Esophagus squamous epithelium (tissue), 5 donors: ENCODE data around the gene CSNK1A1. TPM values are rescaled to one million over a fixed set of nuclear protein-coding genes. Genes with fewer than 3 reads are reported as not detected.

ENCODE experiments used
- DNase-seq: peaks from one replicate; lab custom pipeline; 2025; lab: John Stamatoyannopoulos, UW
- H3K27ac ChIP-seq, 4 donors: fragments of 200-600 bp; sonication (generic); one replicate each; pipeline ENCODE4 v1.5.1; 2016 to 2019; ENCODE audit warnings: mild to moderate bottlenecking in 1 of 4
- H3K27me3 ChIP-seq, 4 donors: fragments of 200-600 bp; sonication (generic); 1 replicate in 3 of 4; 2 replicates in 1 of 4; pipeline versions ENCODE4 v1.5.1 to v1.6.0; 2017 to 2021; ENCODE audit warnings: antibody characterized with exemption in 1 of 4
- H3K36me3 ChIP-seq, 3 donors: fragments of 200-600 bp; sonication (generic); one replicate each; pipeline ENCODE4 v1.5.1; 2016 to 2019
- H3K4me1 ChIP-seq, 3 donors: fragments of 200-600 bp; sonication (generic); one replicate each; pipeline ENCODE4 v1.5.1; 2017 to 2019
- H3K4me3 ChIP-seq, 4 donors: fragments of 200-600 bp; sonication (generic); 1 replicate in 3 of 4; 2 replicates in 1 of 4; pipeline ENCODE4 v1.5.1; 2016 to 2019; ENCODE audit warnings: mild to moderate bottlenecking in 2 of 4, moderate library complexity in 1 of 4
- H3K9me3 ChIP-seq, 3 donors: fragments of 200-600 bp; sonication (generic); one replicate each; pipeline ENCODE4 v1.5.1; 2016 to 2019
- CTCF ChIP-seq, 6 experiments: fragments of 450-650 bp in 4 of 6; fragments of 200-600 bp in 2 of 6; sonication (generic) in 2 of 6; IDR thresholded peaks; one replicate each; pipeline ENCODE4 v1.5.1; 2016 to 2019; ENCODE audit warnings: antibody characterized with exemption in 6 of 6, mild to moderate bottlenecking in 4 of 6, moderate library complexity in 4 of 6
- POLR2A ChIP-seq, 4 donors: fragments of 450-650 bp; IDR thresholded peaks; one replicate each; pipeline ENCODE4 v1.6.1; 2017; ENCODE audit warnings: antibody characterized with exemption in 4 of 4, mild to moderate bottlenecking in 4 of 4, moderate library complexity in 3 of 4
- WGBS, 2 donors: methylation state at CpG; one replicate each; pipeline ENCODE4 v1.1.5; 2018; 5-methylcytosine and 5-hydroxymethylcytosine counted together
- intact Hi-C: fragments of 100-400 bp; cut with DNase I; formaldehyde crosslinking; loops from one replicate; pipeline ENCODE4 v1.15.0; 2022
- total RNA-seq, 4 donors: library from RNA; depleted of rRNA; stranded (reverse); fragments of >200 nt; gene quantifications; one replicate each; pipeline ENCODE4 v1.1.0, GENCODE V29; 2016
- donor health status: DM: yes; HTN: yes; CAD: no.

The CSNK1A1 gene
- total RNA-seq, 4 donors from 2014 or later, result 223 to 388 (median 301) TPM

GRCh38 chr5:149532413-149532812 is 18.8 kb downstream of the CSNK1A1 start:
- Histone ChIP-seq H3K9me3 (no peaks in the 10 kb centered on the region), H3K36me3 (peaks cover 5 to 52% (median 8%) of the 10 kb centered on the region in 3 donors), H3K27ac (no peak overlapping the region), H3K4me1 (peaks cover 22 to 100% (median 53%) of the 10 kb centered on the region in 3 donors), H3K4me3 (no peak overlapping the region), H3K27me3 (no peaks in the 10 kb centered on the region)
- intact Hi-C loops, result no loop called here
- TF ChIP-seq CTCF (IDR thresholded peaks at IDR 0.05) (no peak), POLR2A (IDR thresholded peaks at IDR 0.05) (no peak)
- no peak for DNase-seq
- 69 to 89% methylated on average over 7 of the region's 7 CpGs for WGBS, 2 donors

- H3K27me3 ChIP-seq, result no peaks in the 10 kb centered on the region
- TF ChIP-seq POLR2A (IDR thresholded peaks at IDR 0.05), result no peak
- no peak for TF ChIP-seq CTCF (IDR thresholded peaks at IDR 0.05)
- peaks cover 26 to 100% (median 61%) of the 10 kb centered on the region in 3 donors for H3K4me1 ChIP-seq
- intact Hi-C loops, result no loop called here
- H3K9me3 ChIP-seq, result no peaks in the 10 kb centered on the region
- H3K4me3 ChIP-seq, result no peak overlapping the region
- peaks cover 0 to 32% (median 0%) of the 10 kb centered on the region in 3 donors for H3K36me3 ChIP-seq
- H3K27ac ChIP-seq, result peak overlapping the region in 2 of 4 donors; percentile 64 to 68
- no peak for DNase-seq
Observed at GRCh38 chr5:149529463-149529862, 21.8 kb downstream of the CSNK1A1 start.

GRCh38 chr5:149528281-149529060 is 22.8 kb downstream of the CSNK1A1 start:
- H3K4me1 ChIP-seq, result peaks cover 26 to 98% (median 61%) of the 10 kb centered on the region in 3 donors
- no peaks in the 10 kb centered on the region for H3K27me3 ChIP-seq
- peak overlapping the region in 3 of 4 donors; percentile 37 to 68 (median 64) for H3K27ac ChIP-seq
- no peak overlapping the region for H3K4me3 ChIP-seq
- 32 to 35% methylated on average over 4 of the region's 4 CpGs for WGBS, 2 donors
- intact Hi-C loops, result no loop called here
- no peak for DNase-seq
- peaks cover 0 to 34% (median 0%) of the 10 kb centered on the region in 3 donors for H3K36me3 ChIP-seq
- no peak for TF ChIP-seq CTCF (IDR thresholded peaks at IDR 0.05)
- TF ChIP-seq POLR2A (IDR thresholded peaks at IDR 0.05), result no peak
- no peaks in the 10 kb centered on the region for H3K9me3 ChIP-seq

- peak overlapping the region; percentile 25 to 68 (median 48) for H3K27ac ChIP-seq
- H3K9me3 ChIP-seq, result no peaks in the 10 kb centered on the region
- no peak for DNase-seq
- WGBS, 2 donors, result 28 to 30% methylated on average over 11 to 12 of the region's 12 CpGs
- H3K4me3 ChIP-seq, result peak overlapping the region in 1 of 4 donors; percentile 13
- peaks cover 26 to 96% (median 60%) of the 10 kb centered on the region in 3 donors for H3K4me1 ChIP-seq
- H3K27me3 ChIP-seq, result no peaks in the 10 kb centered on the region
- H3K36me3 ChIP-seq, result peaks cover 0 to 38% (median 4%) of the 10 kb centered on the region in 3 donors
- intact Hi-C loops, result no loop called here
- no peak for TF ChIP-seq CTCF (IDR thresholded peaks at IDR 0.05)
- no peak for TF ChIP-seq POLR2A (IDR thresholded peaks at IDR 0.05)
Observed at GRCh38 chr5:149526845-149527590, 24.2 kb downstream of the CSNK1A1 start.
